Lung (tissue), 12 donors: ENCODE results near the gene SLC27A3. TPM values are rescaled to one million over a fixed set of nuclear protein-coding genes. Genes with fewer than 3 reads are reported as not detected.

ENCODE experiments used
- ATAC-seq: fragments of 200-7000 bp; cut with Tn5 transposase; one replicate; pipeline ENCODE4 v1.9.1; 2020; ENCODE audit warnings: moderate number of reproducible peaks; ENCODE audit not compliant: insufficient read depth, low FRiP score
- DNase-seq, 3 donors: peaks; one replicate each; pipeline ENCODE4 v3.0.0-alpha.2; 2013 to 2017
- H3K27ac ChIP-seq, 2 donors: one replicate each; pipeline ENCODE4 v1.5.1; 2013; ENCODE audit warnings: mild to moderate bottlenecking in 2 of 2, moderate library complexity in 2 of 2, control low read depth in 1 of 2, inconsistent platforms in 1 of 2, low read depth in 1 of 2, low read length in 1 of 2
- H3K27me3 ChIP-seq, 3 donors: one replicate each; pipeline ENCODE4 v1.5.1; 2013; ENCODE audit warnings: low read length in 2 of 3; ENCODE audit not compliant: control insufficient read depth in 3 of 3, insufficient read depth in 3 of 3
- H3K36me3 ChIP-seq, 4 donors: one replicate each; pipeline ENCODE4 v1.5.1; 2013; ENCODE audit warnings: low read length in 4 of 4, mild to moderate bottlenecking in 1 of 4, moderate library complexity in 1 of 4; ENCODE audit not compliant: control insufficient read depth in 4 of 4, insufficient read depth in 4 of 4
- H3K4me1 ChIP-seq, 5 donors: one replicate each; pipeline ENCODE4 v1.5.1; 2013; ENCODE audit warnings: low read length in 5 of 5, mild to moderate bottlenecking in 2 of 5, moderate library complexity in 1 of 5; ENCODE audit not compliant: control insufficient read depth in 5 of 5, insufficient read depth in 5 of 5
- H3K4me3 ChIP-seq: one replicate; pipeline ENCODE4 v1.5.1; 2013; ENCODE audit warnings: mild to moderate bottlenecking, control low read depth, moderate library complexity
- H3K9ac ChIP-seq, 2 donors: one replicate each; pipeline ENCODE4 v1.5.1; 2013; ENCODE audit warnings: low read length in 2 of 2, control low read depth in 1 of 2; ENCODE audit not compliant: insufficient read depth in 1 of 2
- H3K9me3 ChIP-seq, 4 donors: one replicate each; pipeline ENCODE4 v1.5.1; 2013; ENCODE audit warnings: low read length in 3 of 4, mild to moderate bottlenecking in 1 of 4, moderate library complexity in 1 of 4; ENCODE audit not compliant: control insufficient read depth in 4 of 4, insufficient read depth in 3 of 4
- CTCF ChIP-seq: IDR thresholded peaks from 2 replicates; pipeline ENCODE4 v1.5.1; 2012; ENCODE audit warnings: mild to moderate bottlenecking; ENCODE audit errors: control extremely low read depth, extremely low read depth
- WGBS, 2 donors: extraction: QIAGEN DNeasy Blood & Tissue Kit; methylation state at CpG; one replicate each; pipeline ENCODE4 v1.1.7; 2013; 5-methylcytosine and 5-hydroxymethylcytosine counted together
- polyA plus RNA-seq, 2 donors: library from polyadenylated mRNA; stranded (reverse); fragments of 200-250 nt; gene quantifications; one replicate each; pipeline ENCODE4 v1.2.1, GENCODE V29; 2013
- total RNA-seq, 2 donors: library from RNA; depleted of rRNA in 1 of 2; stranded (reverse); fragments of >200 nt in 1 of 2; gene quantifications; one replicate each; pipeline ENCODE4 v1.2.1, GENCODE V29; 2014 to 2021
- donor health status: control.
- donor health status: control.
- donor health status: Bipolar disorder and iron deficiency.
- donor health status: healthy.
- donor health status: DM: yes; HTN: yes; CAD: no.

Gene SLC27A3
- total and polyA plus RNA-seq, 4 donors, result 15.8 to 223 (median 108) TPM

GRCh38 chr1:153793973-153794615 lies 18.9 kb downstream of the SLC27A3 start:
- 83 to 90% methylated on average over 11 to 12 of the region's 12 CpGs for WGBS, 2 donors
- no peak overlapping the region for H3K4me3 ChIP-seq
- H3K4me1 ChIP-seq, result peaks cover 0 to 24% (median 7%) of the 10 kb centered on the region in 5 donors
- TF ChIP-seq CTCF, result no peak
- H3K27me3 ChIP-seq, result no peaks in the 10 kb centered on the region
- DNase-seq, result no peak
- H3K36me3 ChIP-seq, result no peaks in the 10 kb centered on the region
- H3K27ac ChIP-seq, result no peak overlapping the region
- H3K9me3 ChIP-seq, result no peaks in the 10 kb centered on the region
- no peak for ATAC-seq
- H3K9ac ChIP-seq, result no peak overlapping the region

- no peaks in the 10 kb centered on the region for H3K27me3 ChIP-seq
- H3K36me3 ChIP-seq, result no peaks in the 10 kb centered on the region
- ATAC-seq (no peak), DNase-seq (peak in 1 of 3 donors; percentile 17)
- no peak overlapping the region for H3K9ac ChIP-seq
- no peak overlapping the region for H3K27ac ChIP-seq
- peaks cover 0 to 17% (median 7%) of the 10 kb centered on the region in 5 donors for H3K4me1 ChIP-seq
- 53 to 68% methylated on average over 10 to 14 of the region's 14 CpGs for WGBS, 2 donors
- no peaks in the 10 kb centered on the region for H3K9me3 ChIP-seq
- TF ChIP-seq CTCF, result no peak
- H3K4me3 ChIP-seq, result no peak overlapping the region
These were observed 19.6 kb downstream of the SLC27A3 start for GRCh38 chr1:153794624-153795329.

GRCh38 chr1:153795330-153795837 lies 20.2 kb downstream of the SLC27A3 start:
- no peak for TF ChIP-seq CTCF
- H3K27me3 ChIP-seq, result no peaks in the 10 kb centered on the region
- ATAC-seq (no peak), DNase-seq (no peak)
- H3K4me3 ChIP-seq, result no peak overlapping the region
- H3K9ac ChIP-seq, result no peak overlapping the region
- no peaks in the 10 kb centered on the region for H3K36me3 ChIP-seq
- H3K27ac ChIP-seq, result no peak overlapping the region
- H3K9me3 ChIP-seq, result no peaks in the 10 kb centered on the region
- H3K4me1 ChIP-seq, result peaks cover 0 to 11% (median 3%) of the 10 kb centered on the region in 5 donors
- WGBS, 2 donors, result 82 to 91% methylated on average over 18 of the region's 18 CpGs
